GM21619 (cell line): ENCODE data around the gene GREB1.

ENCODE experiments used
- ATAC-seq: cut with Tn5 transposase; IDR thresholded peaks from one replicate; pipeline ENCODE4 v1.9.1; 2021; ENCODE audit not compliant: unreplicated experiment

The GREB1 gene

GRCh38 chr2:11508279-11508678, 25.6 kb upstream of the GREB1 start:
- no peak for ATAC-seq

DNA sequence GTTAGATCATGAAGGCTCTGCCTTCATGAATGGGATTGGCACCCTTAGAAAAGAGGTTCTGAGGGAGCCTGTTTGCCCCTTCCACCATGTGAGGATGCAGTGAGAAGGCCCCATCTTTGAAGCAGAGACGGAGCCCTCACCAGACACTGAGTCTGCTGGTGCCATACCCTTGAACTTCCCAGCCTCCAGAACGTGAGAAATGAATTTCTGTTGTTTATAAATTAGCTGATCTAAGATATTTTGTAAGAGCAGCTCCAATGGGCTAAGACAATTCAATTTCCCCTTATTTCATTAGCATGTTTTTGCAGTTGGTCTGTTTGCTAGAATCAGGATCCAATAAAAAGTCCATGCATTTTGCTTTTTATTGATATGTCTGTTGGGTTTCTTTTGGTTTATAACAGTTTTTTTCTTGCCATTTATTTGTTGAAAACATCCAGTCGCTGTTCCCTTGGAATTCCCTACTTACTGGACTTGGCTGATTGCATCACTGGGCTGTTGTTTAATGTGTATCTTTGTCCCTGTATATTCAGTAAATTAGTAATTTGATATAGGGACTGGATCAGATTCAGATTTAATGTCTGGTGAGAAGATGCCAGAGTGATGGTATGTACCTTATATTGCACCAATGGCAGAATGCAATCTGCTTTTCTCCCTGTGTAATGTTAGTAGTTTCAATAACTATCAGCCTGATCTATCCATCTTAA, 24.0 kb upstream of the GREB1 start:
- ATAC-seq = no peak

DNA sequence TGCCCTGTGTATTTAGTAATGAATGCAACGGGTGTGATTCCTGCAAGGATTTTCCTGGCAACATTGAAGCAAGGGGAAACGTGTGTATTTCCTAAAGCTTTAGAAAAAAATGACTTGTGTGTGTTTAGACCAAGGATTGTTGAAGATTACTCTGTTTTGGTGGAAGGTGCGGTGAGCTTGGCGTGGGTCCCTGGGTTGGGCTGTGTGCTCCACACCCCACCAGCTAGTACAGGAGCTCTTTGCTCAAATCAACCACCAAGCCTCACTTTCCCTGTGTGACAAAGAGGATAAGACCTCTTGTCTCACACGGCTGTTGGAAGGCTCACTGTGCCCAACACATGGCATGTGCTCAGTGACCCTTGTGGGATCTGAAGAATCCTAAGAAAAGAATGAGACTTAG, 21.4 kb upstream of the GREB1 start:
- ATAC-seq = no peak

GRCh38 chr2:11513319-11513718, 20.5 kb upstream of the GREB1 start:
- no peak for ATAC-seq

GRCh38 chr2:11514081-11514730, 19.6 kb upstream of the GREB1 start:
- ATAC-seq = no peak

DNA sequence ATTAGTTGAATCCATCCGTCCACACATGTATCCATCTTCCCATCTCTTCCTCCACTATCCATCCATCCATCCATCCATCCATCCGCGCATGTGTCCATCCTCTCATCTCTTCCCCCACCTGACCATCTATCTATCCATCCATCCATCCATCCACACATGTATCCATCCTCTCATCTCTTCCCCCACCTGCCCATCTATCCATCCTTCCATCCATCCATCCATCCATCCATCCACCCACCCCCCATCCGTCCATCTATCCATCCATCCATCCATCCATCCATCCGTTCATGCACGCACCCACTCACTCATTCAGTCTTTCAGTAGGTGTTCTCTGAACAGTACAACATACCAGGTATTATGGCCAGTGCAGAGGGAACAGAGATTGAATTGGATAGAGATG, 18.9 kb upstream of the GREB1 start:
- no peak for ATAC-seq

GRCh38 chr2:11515490-11515981, 18.3 kb upstream of the GREB1 start:
- ATAC-seq = no peak

- ATAC-seq = no peak
Observed at GRCh38 chr2:11516984-11517648, 16.7 kb upstream of the GREB1 start.

DNA sequence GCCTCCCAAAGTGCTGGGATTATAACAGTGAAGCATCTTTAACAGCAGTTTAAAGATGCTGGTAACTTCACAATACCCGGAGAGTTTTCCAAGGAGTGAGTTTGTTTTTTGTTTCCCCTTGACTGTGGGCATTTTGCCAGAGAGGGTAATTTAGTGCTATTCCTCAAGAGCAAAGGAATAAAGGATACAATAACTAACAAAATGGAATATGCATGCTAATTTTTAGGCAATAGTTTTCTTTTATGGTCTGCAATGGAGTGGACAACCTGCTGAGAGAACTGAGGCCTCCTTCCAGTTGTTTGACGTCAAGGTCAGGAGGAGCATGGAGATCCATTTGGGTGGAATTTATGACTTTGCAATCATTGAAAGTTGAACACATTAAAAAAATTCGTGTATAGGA, 15.9 kb upstream of the GREB1 start:
- no peak for ATAC-seq

DNA sequence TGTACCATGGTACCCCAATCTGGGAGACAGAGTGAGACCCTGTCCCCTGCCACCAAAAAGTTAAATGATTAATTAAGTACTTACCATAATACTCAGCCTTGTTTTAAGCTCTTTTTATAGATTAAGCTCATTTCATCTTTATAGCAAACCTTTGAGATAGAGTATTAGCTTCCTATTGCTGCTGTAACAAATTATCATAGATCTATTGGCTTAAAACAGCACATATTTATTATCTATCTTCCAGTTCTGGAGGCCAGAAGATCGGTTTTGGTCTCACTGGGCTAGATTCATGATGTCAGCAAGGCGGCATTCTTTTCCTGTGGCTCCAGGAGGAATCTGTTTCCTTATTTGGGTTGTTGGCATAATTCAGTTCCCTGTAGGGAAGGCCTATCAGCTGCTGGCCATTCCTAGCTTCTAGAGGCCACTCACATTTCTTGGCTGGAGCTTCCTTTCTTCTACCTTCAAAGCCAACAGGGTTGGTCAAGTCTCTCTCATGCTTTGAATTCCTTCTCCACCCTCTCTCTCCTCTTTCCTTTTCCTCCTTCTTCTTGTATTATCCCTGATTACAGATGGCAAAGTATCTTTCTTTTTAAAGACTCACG, 13.7 kb upstream of the GREB1 start:
- no peak for ATAC-seq

GRCh38 chr2:11521775-11522174, 12.1 kb upstream of the GREB1 start:
- no peak for ATAC-seq

DNA sequence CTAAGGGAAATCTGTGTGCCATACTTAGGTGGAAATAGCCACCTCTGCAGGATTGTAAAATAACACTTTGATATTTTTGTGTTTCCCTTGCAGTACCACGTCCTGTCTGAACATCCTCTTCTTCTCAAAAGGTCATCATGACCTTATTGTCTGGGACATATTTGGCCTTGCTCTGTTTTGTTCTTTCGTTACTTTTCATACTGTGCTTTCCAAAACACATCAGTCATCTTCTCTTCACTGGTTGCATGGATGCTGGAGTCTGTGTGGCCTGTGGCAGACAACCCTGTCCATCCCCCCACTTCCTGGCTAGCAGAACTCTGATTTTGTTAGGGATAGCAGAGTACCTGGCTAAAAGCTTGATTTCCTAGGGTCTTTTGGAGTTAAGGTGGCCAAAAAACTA, 9.4 kb upstream of the GREB1 start:
- ATAC-seq = no peak

DNA sequence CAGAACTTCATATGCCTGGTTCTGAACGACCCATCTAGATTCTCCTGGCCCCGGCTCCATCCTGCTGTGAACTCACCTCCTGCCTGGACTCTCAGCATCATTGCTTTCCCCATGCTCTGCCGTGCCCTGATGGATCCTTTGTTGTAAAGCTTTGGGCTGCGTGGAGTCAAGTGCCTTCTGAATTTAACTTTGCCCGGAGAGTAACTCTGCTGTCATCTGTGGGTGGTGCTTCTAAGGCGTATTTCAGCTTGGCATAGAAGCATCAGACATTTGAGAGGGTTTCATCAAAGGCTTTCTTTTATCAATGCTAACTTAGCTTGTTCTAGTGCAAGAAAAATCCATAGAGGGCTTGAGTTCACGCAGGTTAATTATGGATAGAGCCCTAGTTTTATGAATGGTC, 8.1 kb upstream of the GREB1 start:
- ATAC-seq = no peak

GRCh38 chr2:11527001-11527400, 6.8 kb upstream of the GREB1 start:
- no peak for ATAC-seq

DNA sequence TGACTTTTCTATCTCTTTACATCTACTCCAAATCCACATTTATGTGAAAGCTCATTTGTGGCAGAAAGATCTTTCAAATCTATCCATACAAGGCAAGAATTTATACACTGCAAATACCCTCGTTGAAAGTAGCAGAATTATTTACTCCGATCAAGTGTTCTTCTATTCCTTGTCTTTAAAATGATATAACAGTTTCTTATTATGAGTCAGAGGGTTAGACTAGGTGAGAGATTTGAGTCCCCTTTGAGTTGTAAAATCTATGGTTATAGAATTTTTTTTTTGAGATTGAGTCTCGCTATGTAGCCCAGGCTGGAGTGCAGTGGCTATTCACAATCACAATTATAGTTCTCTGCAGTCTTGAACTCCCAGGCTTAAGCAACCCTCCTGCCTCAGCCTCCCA, 5.6 kb upstream of the GREB1 start:
- no peak for ATAC-seq

DNA sequence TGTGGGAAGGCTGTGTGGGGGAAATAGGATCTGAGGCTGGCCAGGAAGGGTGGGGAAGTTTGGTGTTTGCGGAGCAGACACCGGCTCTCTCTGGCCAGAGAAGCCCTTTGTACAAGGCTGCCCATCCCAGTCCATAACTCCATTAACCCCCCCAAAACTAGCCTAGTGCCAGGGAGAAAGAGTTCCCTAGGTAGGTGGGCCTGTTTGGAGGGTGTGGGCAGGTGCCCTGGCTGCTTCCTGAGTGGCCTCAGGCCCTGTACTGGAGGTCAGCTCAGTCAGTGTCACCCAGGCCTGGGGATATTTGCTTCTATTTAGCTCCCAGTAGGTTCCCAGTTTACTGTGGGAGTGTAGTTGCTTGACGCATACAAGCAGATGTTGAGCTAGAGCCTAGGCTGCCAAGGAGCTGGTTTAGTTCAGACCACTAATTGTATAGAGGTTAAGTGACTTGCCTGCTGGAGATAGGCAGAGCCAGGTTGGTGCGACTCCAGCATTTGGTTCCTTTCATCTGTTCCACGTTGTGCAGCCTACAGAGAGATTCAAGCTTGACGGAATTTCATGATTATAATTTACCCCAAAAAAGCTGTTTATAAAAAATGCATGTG, 2.9 kb upstream of the GREB1 start:
- no peak for ATAC-seq

GRCh38 chr2:11532416-11533055, 1.3 kb upstream of the GREB1 start:
- no peak for ATAC-seq

DNA sequence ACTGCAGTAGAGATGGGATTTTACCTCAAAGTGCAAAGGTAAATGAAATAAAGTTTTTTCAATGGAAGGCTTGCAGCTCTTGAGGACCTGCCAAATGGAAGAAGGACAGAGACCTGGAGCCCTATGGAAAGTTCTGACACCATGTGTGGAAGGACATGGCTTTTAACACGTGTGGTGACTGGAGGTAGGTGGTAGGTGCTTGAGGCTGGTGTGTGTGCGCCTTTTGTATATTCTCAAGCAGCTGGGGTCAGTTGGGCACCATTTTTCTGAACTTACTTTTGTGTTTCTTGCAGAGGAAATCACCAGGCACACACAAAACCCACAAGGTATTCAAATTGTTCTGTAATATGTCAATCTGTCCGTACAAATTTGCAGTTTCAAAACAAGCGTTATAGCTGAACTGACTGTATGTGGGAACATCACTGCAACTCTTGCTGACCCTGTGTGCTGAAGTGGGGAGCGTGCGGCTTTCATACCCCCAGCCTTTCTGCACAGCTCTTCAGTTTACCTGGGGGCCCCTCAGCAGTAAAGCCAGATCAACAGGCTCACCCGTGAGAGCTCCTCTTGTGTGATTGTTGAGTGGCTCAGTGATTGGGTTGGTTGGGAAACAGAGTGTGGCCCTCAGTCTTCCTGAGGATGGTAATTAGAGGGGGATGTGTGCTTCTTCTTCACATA, 363 bp downstream of the GREB1 start:
- no peak for ATAC-seq

- no peak for ATAC-seq
Observed at GRCh38 chr2:11534746-11535484, 1.1 kb downstream of the GREB1 start.

DNA sequence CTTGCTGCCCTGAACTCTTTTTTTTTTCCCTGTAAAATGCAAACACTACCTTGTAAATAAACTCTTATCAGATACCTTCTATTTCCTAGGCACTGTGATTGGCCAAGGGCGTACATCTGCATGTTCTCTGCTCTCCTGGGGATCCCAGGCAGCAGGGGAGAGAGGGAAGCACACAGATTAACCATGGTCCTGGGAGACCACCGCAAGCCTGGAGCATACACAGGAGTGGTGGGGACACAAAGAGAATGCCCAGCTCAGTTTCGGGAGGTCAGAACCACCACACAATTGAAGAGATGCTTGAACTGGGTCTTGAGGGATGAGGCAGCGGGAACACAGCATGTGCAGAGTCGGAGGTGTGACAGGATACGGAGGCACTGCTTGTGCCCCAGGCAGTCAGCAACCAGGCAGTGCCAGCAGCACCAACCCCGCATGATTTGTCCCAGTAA, 2.1 kb downstream of the GREB1 start:
- ATAC-seq = no peak
